ENCODE measurements around the gene MEGF6.

DNA sequence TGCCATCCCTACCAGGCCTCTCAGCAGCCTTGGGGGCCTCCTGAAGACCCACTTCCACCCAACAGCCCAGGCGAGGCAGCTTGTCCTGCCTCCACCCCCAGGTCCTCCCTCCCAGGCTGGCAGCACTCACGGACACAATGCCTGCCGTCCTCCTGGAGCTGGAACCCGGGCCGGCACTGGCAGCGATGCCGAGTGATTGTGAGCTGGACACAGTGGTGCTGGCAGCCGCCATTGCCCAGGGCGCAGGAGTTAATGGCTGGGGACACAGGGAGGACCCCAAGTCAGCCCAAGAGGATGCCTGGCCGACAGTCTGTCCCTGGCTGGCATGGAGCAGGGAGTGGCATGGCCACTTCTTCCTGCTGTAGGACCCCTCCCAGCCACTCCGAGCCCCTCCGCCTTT is 96.0 kb downstream of the MEGF6 start:
- TF ChIP-seq POLR2A (IDR thresholded peaks at IDR 0.05; ENCODE audit: low read length) = no peak
- TF ChIP-seq GATA1 (IDR thresholded peaks at IDR 0.05; ENCODE audit: low read depth, low read length) = no peak

All from erythroblast (primary cell).